Tibial nerve (tissue), 4 donors: Measurements from ENCODE around the gene C1orf141. TPM values are rescaled to one million over a fixed set of nuclear protein-coding genes. Genes with fewer than 3 reads are reported as not detected.

ENCODE experiments used
- DNase-seq, 2 donors: peaks; one replicate each; pipeline ENCODE4 v3.0.0-alpha.2; 2019; ENCODE audit warnings: low spot score in 2 of 2
- H3K27ac ChIP-seq, 4 donors: fragments of 200-600 bp; sonication (generic) in 3 of 4; one replicate each; pipeline ENCODE4 v1.5.1; 2017 to 2019; ENCODE audit warnings: mild to moderate bottlenecking in 1 of 4
- H3K27me3 ChIP-seq, 2 donors: fragments of 200-600 bp; sonication (generic) in 1 of 2; one replicate each; pipeline versions ENCODE4 v1.5.1 to v1.6.0; 2017 to 2019
- H3K36me3 ChIP-seq, 3 donors: fragments of 200-600 bp; sonication (generic); one replicate each; pipeline ENCODE4 v1.5.1; 2018 to 2019
- H3K4me1 ChIP-seq, 4 donors: fragments of 200-600 bp; sonication (generic) in 3 of 4; one replicate each; pipeline ENCODE4 v1.5.1; 2017 to 2019
- H3K4me3 ChIP-seq, 4 donors: fragments of 200-600 bp; sonication (generic) in 3 of 4; one replicate each; pipeline ENCODE4 v1.5.1; 2017 to 2019; ENCODE audit warnings: mild to moderate bottlenecking in 1 of 4, moderate library complexity in 1 of 4
- H3K9me3 ChIP-seq, 4 donors: fragments of 200-600 bp; sonication (generic) in 3 of 4; one replicate each; pipeline ENCODE4 v1.5.1; 2017 to 2019
- CTCF ChIP-seq, 5 experiments: fragments of 200-600 bp in 3 of 5; fragments of 450-650 bp in 2 of 5; sonication (generic) in 3 of 5; IDR thresholded peaks; one replicate each; pipeline ENCODE4 v1.5.1; 2016 to 2019; ENCODE audit warnings: antibody characterized with exemption in 5 of 5, mild to moderate bottlenecking in 3 of 5, moderate library complexity in 2 of 5
- EP300 ChIP-seq, 2 donors: sonication (generic); formaldehyde crosslinking; IDR thresholded peaks; one replicate each; pipeline ENCODE4 v1.6.1; 2017; ENCODE audit warnings: antibody characterized with exemption in 2 of 2, mild to moderate bottlenecking in 1 of 2
- POLR2A ChIP-seq, 2 donors: fragments of 450-650 bp; IDR thresholded peaks; one replicate each; pipeline ENCODE4 v1.6.1; 2017; ENCODE audit warnings: antibody characterized with exemption in 2 of 2, mild to moderate bottlenecking in 2 of 2, moderate library complexity in 2 of 2
- WGBS, 2 donors: methylation state at CpG; one replicate each; pipeline ENCODE4 v1.1.5; 2018; 5-methylcytosine and 5-hydroxymethylcytosine counted together
- total RNA-seq, 4 donors: library from RNA; depleted of rRNA; stranded (reverse); fragments of >200 nt; gene quantifications; one replicate each; pipeline ENCODE4 v1.1.0, GENCODE V29; 2016

C1orf141 gene
- total RNA-seq, 4 donors from 2014 or later = not detected

GRCh38 chr1:67171574-67171955 is 36.8 kb upstream of the C1orf141 start:
- Histone ChIP-seq H3K36me3 (no peaks in the 10 kb centered on the region), H3K4me3 (no peak overlapping the region), H3K27ac (no peak overlapping the region), H3K9me3 (no peaks in the 10 kb centered on the region), H3K4me1 (no peaks in the 10 kb centered on the region), H3K27me3 (no peaks in the 10 kb centered on the region)
- TF ChIP-seq EP300 (IDR thresholded peaks at IDR 0.05) (no peak), CTCF (IDR thresholded peaks at IDR 0.05) (no peak), POLR2A (IDR thresholded peaks at IDR 0.05) (no peak)
- 64 to 68% methylated on average over 2 of the region's 2 CpGs for WGBS, 2 donors
- no peak for DNase-seq

GRCh38 chr1:67170751-67171573 is 36.2 kb upstream of the C1orf141 start:
- no peak for DNase-seq
- no peaks in the 10 kb centered on the region for H3K36me3 ChIP-seq
- no peak overlapping the region for H3K27ac ChIP-seq
- H3K9me3 ChIP-seq = no peaks in the 10 kb centered on the region
- no peak overlapping the region for H3K4me3 ChIP-seq
- WGBS, 2 donors = 76 to 77% methylated on average over 2 of the region's 2 CpGs
- no peaks in the 10 kb centered on the region for H3K27me3 ChIP-seq
- H3K4me1 ChIP-seq = no peaks in the 10 kb centered on the region
- no peak for TF ChIP-seq CTCF (IDR thresholded peaks at IDR 0.05)
- TF ChIP-seq POLR2A (IDR thresholded peaks at IDR 0.05) = no peak

GRCh38 chr1:67169932-67170331 is 35.2 kb upstream of the C1orf141 start:
- H3K9me3 ChIP-seq = no peaks in the 10 kb centered on the region
- no peak overlapping the region for H3K27ac ChIP-seq
- H3K27me3 ChIP-seq = no peaks in the 10 kb centered on the region
- TF ChIP-seq CTCF (IDR thresholded peaks at IDR 0.05) = no peak
- no peak for DNase-seq
- H3K36me3 ChIP-seq = no peaks in the 10 kb centered on the region
- no peak overlapping the region for H3K4me3 ChIP-seq
- no peaks in the 10 kb centered on the region for H3K4me1 ChIP-seq
- WGBS, 2 donors = 77 to 82% methylated on average over 3 of the region's 3 CpGs

GRCh38 chr1:67169496-67169895 is 34.7 kb upstream of the C1orf141 start:
- no peak for TF ChIP-seq CTCF (IDR thresholded peaks at IDR 0.05)
- no peak for TF ChIP-seq EP300 (IDR thresholded peaks at IDR 0.05)
- no peak for TF ChIP-seq POLR2A (IDR thresholded peaks at IDR 0.05)
- H3K9me3 ChIP-seq = no peaks in the 10 kb centered on the region
- H3K4me3 ChIP-seq = no peak overlapping the region
- H3K4me1 ChIP-seq = no peaks in the 10 kb centered on the region
- no peaks in the 10 kb centered on the region for H3K36me3 ChIP-seq
- H3K27ac ChIP-seq = no peak overlapping the region
- 85 to 86% methylated on average over 2 of the region's 2 CpGs for WGBS, 2 donors
- no peaks in the 10 kb centered on the region for H3K27me3 ChIP-seq
- DNase-seq = no peak

- Histone ChIP-seq H3K27ac (no peak within 1 kb of the TSS), H3K27me3 (no peaks in the 10 kb centered on the region), H3K4me3 (no peak within 1 kb of the TSS), H3K36me3 (no peaks in the 10 kb centered on the region), H3K4me1 (no peaks in the 10 kb centered on the region), H3K9me3 (no peaks in the 10 kb centered on the region)
- DNase-seq = no peak
- 74 to 83% methylated on average over 4 of the region's 4 CpGs for WGBS, 2 donors
- TF ChIP-seq EP300 (IDR thresholded peaks at IDR 0.05) (no peak), POLR2A (IDR thresholded peaks at IDR 0.05) (no peak), CTCF (IDR thresholded peaks at IDR 0.05) (no peak)
These were observed 31.4 kb upstream of the C1orf141 start, which contains the start of gene IL23R for GRCh38 chr1:67166196-67166595. Gene IL23R (plus strand): TSS chr1:67166454. CDS start chr1:67168121, 1,667 bp downstream.
